K562 (cell line): ENCODE measurements around the gene ATP6V0E1. TPM values are rescaled to one million over a fixed set of nuclear protein-coding genes. Genes with fewer than 3 reads are reported as not detected.

Source experiments
- ATAC-seq: fragments of 200-7000 bp; cut with Tn5 transposase; 3 replicates; pipeline ENCODE4 v1.9.1; 2020; ENCODE audit warnings: moderate library complexity
- BruUV-seq: library from RNA; stranded (reverse); fragments of 400-500 nt; replicated peaks from 2 replicates; lab custom pipeline; 2021; lab: Mats Ljungman, UMichigan
- CTCF ChIA-PET: fragments of 300-600 bp; formaldehyde crosslinking; extraction: SDS; loops from one replicate; lab custom pipeline; 2021; ENCODE audit warnings: low intra/inter-chr PET ratio; lab: Yijun Ruan, JAX
- POLR2A ChIA-PET: fragments of 300-600, 350-650 bp; sonication (Branson Sonifier 250); formaldehyde crosslinking; extraction: SDS; loops from one replicate; lab custom pipeline; 2021; ENCODE audit warnings: antibody characterized with exemption, inconsistent platforms; lab: Yijun Ruan, JAX
- DNase-seq, 4 experiments: peaks; one replicate each; pipeline versions ENCODE4 v3.0.0 to v3.0.0-alpha.2; 2011 to 2018; ENCODE audit warnings: low spot score in 3 of 4, mixed read lengths in 3 of 4; ENCODE audit errors: extremely low read depth in 1 of 4
- FAIRE-seq: peaks from 2 replicates; lab custom pipeline; 2011; peaks lifted over from hg19 to GRCh38; lab: Jason Lieb, UNC
- H2AFZ ChIP-seq: 2 replicates; pipeline ENCODE4 v1.6.0; 2011; ENCODE audit warnings: low read depth, low read length, control low read depth, inconsistent platforms
- H3K27ac ChIP-seq: fragments of 200-600 bp; 3 replicates; pipeline ENCODE4 v1.8.0; 2011; ENCODE audit warnings: low read depth, mild to moderate bottlenecking, control low read depth, inconsistent platforms, low read length, moderate library complexity, mixed read lengths; ENCODE audit errors: extremely low read depth
- H3K27me3 ChIP-seq, 2 experiments: fragments of 300-600 bp in 1 of 2; 2 replicates in 1 of 2; 3 replicates in 1 of 2; pipeline versions ENCODE4 v1.6.0 to v1.8.0; 2011; ENCODE audit warnings: inconsistent platforms in 2 of 2, low read length in 2 of 2, mild to moderate bottlenecking in 1 of 2, mixed read lengths in 1 of 2, moderate library complexity in 1 of 2; ENCODE audit not compliant: control insufficient read depth in 2 of 2, insufficient read depth in 2 of 2
- H3K36me3 ChIP-seq: fragments of 300-600 bp; 3 replicates; pipeline ENCODE4 v1.8.0; 2011; ENCODE audit warnings: mild to moderate bottlenecking, low read length, inconsistent platforms; ENCODE audit not compliant: control insufficient read depth, insufficient read depth
- H3K4me1 ChIP-seq, 2 experiments: fragments of 200-600 bp in 1 of 2; replicated peaks in 1 of 2; 2 replicates in 1 of 2; 3 replicates in 1 of 2; pipeline versions ENCODE4 v1.5.1 to v1.8.0; 2011; ENCODE audit warnings: inconsistent platforms in 2 of 2, low read length in 2 of 2, mild to moderate bottlenecking in 1 of 2, mixed read lengths in 1 of 2, moderate library complexity in 1 of 2; ENCODE audit not compliant: control insufficient read depth in 2 of 2, insufficient read depth in 2 of 2
- H3K4me2 ChIP-seq: 2 replicates; pipeline ENCODE4 v1.6.1; 2011; ENCODE audit warnings: low read length, control low read depth, inconsistent platforms, mixed read lengths; ENCODE audit not compliant: insufficient read depth
- H3K4me3 ChIP-seq: fragments of 200-600 bp; sonication (generic), shearing (Covaris generic); 2 replicates; pipeline ENCODE4 v1.5.1; 2016; ENCODE audit warnings: control low read depth, inconsistent platforms
- H3K79me2 ChIP-seq: fragments of 200-600 bp; 3 replicates; pipeline ENCODE4 v1.8.0; 2011; ENCODE audit warnings: low read length, inconsistent platforms; ENCODE audit not compliant: control insufficient read depth, insufficient read depth
- H3K9ac ChIP-seq, 2 experiments: 2 replicates each; pipeline versions ENCODE4 v1.6.0 to v1.6.1; 2011; ENCODE audit warnings: low read depth in 2 of 2, low read length in 2 of 2, control low read depth in 1 of 2, inconsistent platforms in 1 of 2, mild to moderate bottlenecking in 1 of 2, mixed read lengths in 1 of 2; ENCODE audit not compliant: insufficient read depth in 1 of 2
- H3K9me1 ChIP-seq: one replicate; pipeline ENCODE4 v1.6.0; 2011; ENCODE audit warnings: inconsistent platforms, mild to moderate bottlenecking, low read length, moderate library complexity; ENCODE audit not compliant: control insufficient read depth, insufficient read depth
- H3K9me3 ChIP-seq: replicated peaks from 2 replicates; pipeline ENCODE4 v1.5.1; 2011; ENCODE audit warnings: low read depth, low read length, inconsistent platforms; ENCODE audit not compliant: control insufficient read depth, insufficient read depth
- H4K20me1 ChIP-seq: replicated peaks from 2 replicates; pipeline ENCODE4 v1.6.1; 2011; ENCODE audit warnings: low read length, inconsistent platforms, mixed read lengths; ENCODE audit not compliant: control insufficient read depth, insufficient read depth
- ATF2 ChIP-seq: sonication (generic); formaldehyde crosslinking; IDR thresholded peaks from 2 replicates; pipeline ENCODE4 v1.8.1; 2022; ENCODE audit warnings: missing genetic modification reagents
- FOXO4 ChIP-seq: fragments of 450-650 bp; formaldehyde crosslinking; IDR thresholded peaks from 2 replicates; pipeline ENCODE4 v1.4.0; 2020; ENCODE audit warnings: mild to moderate bottlenecking, moderate library complexity
- FUS ChIP-seq: fragments of 200-400 bp; formaldehyde crosslinking; optimal IDR thresholded peaks from 2 replicates; pipeline ENCODE3; 2017; ENCODE audit warnings: low read depth, low read length
- MTA3 ChIP-seq: fragments of 450-650 bp; formaldehyde crosslinking; IDR thresholded peaks from 2 replicates; pipeline ENCODE4 v1.6.1; 2017; ENCODE audit warnings: mild to moderate bottlenecking, borderline replicate concordance
- MYNN ChIP-seq, 2 experiments: sonication (generic); formaldehyde crosslinking in 1 of 2; IDR thresholded peaks; 2 replicates each; pipeline versions ENCODE4 v1.5.0 to v1.6.1; 2016 to 2020; ENCODE audit warnings: antibody characterized with exemption in 1 of 2, missing genetic modification reagents in 1 of 2
- POLR2G ChIP-seq: fragments of 200-400 bp; formaldehyde crosslinking; IDR thresholded peaks from 2 replicates; pipeline ENCODE4 v1.6.1; 2017; ENCODE audit warnings: low read depth, mild to moderate bottlenecking, antibody characterized with exemption, low read length, moderate library complexity
- RNF2 ChIP-seq: sonication (generic); IDR thresholded peaks from 2 replicates; pipeline ENCODE4 v1.6.1; 2016
- SPI1 ChIP-seq: IDR thresholded peaks from 2 replicates; pipeline ENCODE4 v1.6.1; 2011; ENCODE audit warnings: low read depth, low read length, control low read depth, borderline replicate concordance
- SREBF2 ChIP-seq: sonication (generic); formaldehyde crosslinking; IDR thresholded peaks from 2 replicates; pipeline ENCODE4 v1.4.0; 2020; ENCODE audit warnings: mild to moderate bottlenecking, missing genetic modification reagents
- TAF1 ChIP-seq: IDR thresholded peaks from 2 replicates; pipeline ENCODE4 v1.6.1; 2011; ENCODE audit warnings: mild to moderate bottlenecking, low read length, moderate library complexity; ENCODE audit not compliant: insufficient read depth, control insufficient read depth, severe bottlenecking; ENCODE audit errors: extremely low read depth
- TGIF2 ChIP-seq: sonication (generic); formaldehyde crosslinking; IDR thresholded peaks from 2 replicates; pipeline ENCODE4 v1.8.1; 2022; ENCODE audit warnings: mild to moderate bottlenecking, missing genetic modification reagents, moderate library complexity
- TSC22D4 ChIP-seq: fragments of 450-650 bp; IDR thresholded peaks from 2 replicates; pipeline ENCODE4 v1.6.1; 2016; ENCODE audit warnings: missing genetic modification characterization, missing biosample characterization, control low read depth
- ZBTB49 ChIP-seq: sonication (generic); formaldehyde crosslinking; IDR thresholded peaks from 2 replicates; pipeline ENCODE4 v1.8.0; 2022; ENCODE audit warnings: missing genetic modification reagents, mild to moderate bottlenecking, borderline replicate concordance
- ZNF12 ChIP-seq: sonication (generic); formaldehyde crosslinking; IDR thresholded peaks from 2 replicates; pipeline ENCODE4 v1.4.0; 2020; ENCODE audit warnings: mild to moderate bottlenecking, missing genetic modification reagents
- ZNF398 ChIP-seq: fragments of 250-450 bp; sonication (Bioruptor Pico); IDR thresholded peaks from 2 replicates; pipeline ENCODE4 v1.8.0; 2021; ENCODE audit warnings: moderate library complexity, mild to moderate bottlenecking, inconsistent platforms
- WGBS: fragments of 100-300 bp; shearing (Covaris generic); methylation state at CpG from one replicate; pipeline ENCODE4 v1.1.6; 2016; ENCODE audit warnings: low coverage, mixed read lengths; ENCODE audit not compliant: insufficient coverage; ENCODE audit errors: missing lambda C conversion rate; 5-methylcytosine and 5-hydroxymethylcytosine counted together
- in situ Hi-C: fragments of 300-500 bp; cut with MboI; formaldehyde crosslinking; loops from 4 replicates; pipeline ENCODE4 v1.15.0; 2018; ENCODE audit warnings: inconsistent platforms, mixed read lengths
- intact Hi-C: fragments of 100-400 bp; cut with micrococcal nuclease; formaldehyde crosslinking; loops from 2 replicates; pipeline ENCODE4 v1.14.2; 2022
- polyA plus RNA-seq, 8 experiments: library from polyadenylated mRNA; depleted of rRNA in 4 of 8; stranded (reverse) in 5 of 8; unstranded in 3 of 8; fragments of >200 nt; fragmentation: Nextera tagmentation in 2 of 8; fragmentation: Illumina TruSeq in 1 of 8; extraction: Ambion mirVana in 2 of 8; extraction: Trizol in 1 of 8; gene quantifications; 2 replicates each; pipeline versions ENCODE4 v1.2.1 to v1.2.3, GENCODE V29; 2011 to 2014; ENCODE audit warnings: inconsistent platforms in 1 of 8, missing spikeins in 1 of 8
- total RNA-seq, 7 experiments: library from RNA; depleted of rRNA in 6 of 7; stranded (reverse); fragments of >200 nt in 6 of 7; fragmentation: Illumina TruSeq in 2 of 7; extraction: Trizol in 2 of 7; gene quantifications; 2 replicates each; pipeline versions ENCODE4 v1.2.1 to v1.2.3, GENCODE V29; 2011 to 2021; ENCODE audit warnings: low replicate concordance in 1 of 7

Gene ATP6V0E1
- total and polyA plus RNA-seq, 9 of the 15 experiments (the other 6 are each of a cell fraction or from before 2014, with no cell fraction given), result 63.8 to 395 (median 112) TPM

GRCh38 chr5:173056783-173057061 lies 73.2 kb downstream of the ATP6V0E1 start:
- Histone ChIP-seq H3K9me3 (no peaks in the 10 kb centered on the region), H3K79me2 (peaks cover 17% of the 10 kb centered on the region), H2AFZ (peak overlapping the region; percentile 86; the same call in 1 of the 2 replicates), H4K20me1 (no peaks in the 10 kb centered on the region), H3K4me3 (peak overlapping the region; percentile 99), H3K4me1 (peaks cover 10% of the 10 kb centered on the region in 2 experiments; a peak in 3 of 5 replicates), H3K36me3 (no peaks in the 10 kb centered on the region), H3K27ac (peak overlapping the region; percentile 87; the same call in 2 of the 3 replicates), H3K9me1 (no peaks in the 10 kb centered on the region), H3K9ac (peak overlapping the region; percentile 66 to 88; a peak in 3 of 4 replicates), H3K4me2 (peak overlapping the region; percentile 94; the same call in 1 of the 2 replicates), H3K27me3 (no peaks in the 10 kb centered on the region)
- ATAC-seq (peak; percentile 71), FAIRE-seq (no peak), DNase-seq (peak in 3 of 4 experiments; percentile 77 to 83 (median 79))
- in situ Hi-C loops (no loop called here), intact Hi-C loops (loop anchor here (1.0 to 2.0 kb wide), 3 partner anchors 36 to 88 kb away; partner anchors contain the start of gene BNIP1)
- ChIA-PET POLR2A (interaction anchor here (0.5 to 1.8 kb wide), 6 partner anchors 9 to 852 kb away, joined by 3 to 7 read pairs (median 3); partner anchors contain the start of gene ATP6V0E1), CTCF (no interaction called here)
- WGBS, result no CpG with 5 or more reads among the region's 27 CpGs
- no TSS peak for BruUV-seq
- TF ChIP-seq ZNF12, result peak; percentile 11; the same call in 1 of the 2 replicates
- no peak for TF ChIP-seq FOXO4
- TF ChIP-seq ATF2, result no peak
- no peak for TF ChIP-seq TSC22D4
- no peak for TF ChIP-seq TGIF2
- peak; percentile 18 for TF ChIP-seq TAF1
- TF ChIP-seq SREBF2 (CRISPR knock-in tag), result no peak
- TF ChIP-seq ZNF398 (CRISPR knock-in tag), result no peak
- TF ChIP-seq FUS, result no peak
- no peak for TF ChIP-seq SPI1
- TF ChIP-seq ZBTB49, result no peak
- TF ChIP-seq POLR2G, result peak; percentile 8; the same call in 1 of the 2 replicates
- TF ChIP-seq RNF2, result no peak
- TF ChIP-seq MYNN (IDR thresholded peaks at IDR 0.05), result no peak
- TF ChIP-seq MYNN (CRISPR knock-in tag; IDR thresholded peaks at IDR 0.05), result no peak
- TF ChIP-seq MTA3, result no peak
